ENCODE measurements around the gene CFAP100.

The CFAP100 gene

DNA sequence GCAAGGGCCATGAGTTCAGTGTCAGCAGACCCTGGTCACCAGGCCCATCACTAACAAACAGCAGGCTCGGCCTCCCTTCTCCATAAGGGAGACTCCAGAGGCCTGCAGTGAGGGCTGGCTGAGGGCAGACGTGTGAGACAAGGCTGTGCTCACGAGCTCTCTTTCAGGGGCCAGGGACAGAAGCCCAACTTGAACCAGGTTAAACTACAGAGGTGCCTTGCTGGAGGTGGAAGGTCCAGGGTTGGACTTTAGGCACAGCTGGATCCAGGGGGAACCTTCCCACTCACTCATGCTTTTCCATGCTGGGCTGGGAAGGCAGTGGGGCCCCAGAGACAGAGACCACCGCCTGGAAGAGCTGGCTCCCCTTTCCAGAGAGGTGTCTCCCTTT is 19.0 kb downstream of the CFAP100 start:
- CTCF ChIA-PET, result interaction anchor here (1.8 kb wide), 1 partner anchor 20 kb away, joined by 5 read pairs; no protein-coding TSS in a partner anchor
- 100% methylated on average over 3 of the region's 4 CpGs for WGBS (ENCODE audit: insufficient coverage)

DNA sequence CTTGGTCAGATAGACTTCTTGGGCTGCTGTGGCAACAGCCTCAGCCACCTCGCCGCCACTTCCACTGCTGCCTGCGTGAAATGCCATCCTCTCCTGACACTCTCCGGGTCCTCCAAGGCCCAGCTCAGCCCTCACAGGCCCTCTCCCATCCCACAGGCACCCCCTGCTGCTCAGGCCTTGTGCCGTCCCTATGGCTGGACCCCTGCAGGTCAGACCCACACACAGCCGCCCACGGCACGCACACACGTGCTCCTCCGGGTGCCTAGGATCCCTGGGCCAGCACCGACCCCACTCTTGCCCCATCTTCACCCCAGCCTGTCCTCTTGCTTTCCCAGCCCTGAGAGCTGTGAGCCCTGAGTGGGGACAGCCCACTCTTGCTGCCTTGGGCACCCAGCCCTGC is 19.7 kb downstream of the CFAP100 start:
- POLR2A ChIA-PET, result no interaction called here
- Histone ChIP-seq H3K4me1 (ENCODE audit: control extremely low read depth in 1 of 4, control insufficient read depth in 4 of 4, insufficient read depth in 4 of 4, low read length in 3 of 4) (no peaks in the 10 kb centered on the region), H3K4me3 (ENCODE audit: control insufficient read depth in 1 of 7, extremely low read depth in 1 of 7, insufficient read depth in 4 of 7, low read depth in 2 of 7, low read length in 6 of 7) (no peak overlapping the region), H3K27ac (ENCODE audit: insufficient read depth in 1 of 2, low read depth in 1 of 2, low read length in 2 of 2, poor library complexity in 1 of 2, severe bottlenecking in 2 of 2) (no peak overlapping the region), H3K36me3 (ENCODE audit: control insufficient read depth in 4 of 4, insufficient read depth in 4 of 4, low read length in 3 of 4) (no peaks in the 10 kb centered on the region), H3K9me3 (ENCODE audit: control extremely low read depth in 1 of 5, control insufficient read depth in 4 of 5, insufficient read depth in 2 of 5, low read depth in 1 of 5, low read length in 4 of 5) (no peaks in the 10 kb centered on the region), H3K27me3 (replicated peaks in 2 of 5; ENCODE audit: control insufficient read depth in 4 of 5, insufficient read depth in 5 of 5, low read length in 4 of 5) (peaks cover 0 to 63% (median 16%) of the 10 kb centered on the region in 5 experiments)
- 92% methylated on average over 11 of the region's 11 CpGs for WGBS (ENCODE audit: insufficient coverage)
- CTCF ChIA-PET, result no interaction called here
- no peak for DNase-seq

More for the DNA sequence above, 19.0 kb downstream of the CFAP100 start:
- no peak overlapping the region for H3K4me3 ChIP-seq (ENCODE audit: control insufficient read depth in 1 of 7, extremely low read depth in 1 of 7, insufficient read depth in 4 of 7, low read depth in 2 of 7, low read length in 6 of 7)
- peaks cover 0 to 58% (median 18%) of the 10 kb centered on the region in 5 experiments for H3K27me3 ChIP-seq (replicated peaks in 2 of 5; ENCODE audit: control insufficient read depth in 4 of 5, insufficient read depth in 5 of 5, low read length in 4 of 5)
- DNase-seq, result no peak
- H3K36me3 ChIP-seq (ENCODE audit: control insufficient read depth in 4 of 4, insufficient read depth in 4 of 4, low read length in 3 of 4), result no peaks in the 10 kb centered on the region
- no peaks in the 10 kb centered on the region for H3K4me1 ChIP-seq (ENCODE audit: control extremely low read depth in 1 of 4, control insufficient read depth in 4 of 4, insufficient read depth in 4 of 4, low read length in 3 of 4)
- no peaks in the 10 kb centered on the region for H3K9me3 ChIP-seq (ENCODE audit: control extremely low read depth in 1 of 5, control insufficient read depth in 4 of 5, insufficient read depth in 2 of 5, low read depth in 1 of 5, low read length in 4 of 5)
- POLR2A ChIA-PET, result no interaction called here
- H3K27ac ChIP-seq (ENCODE audit: insufficient read depth in 1 of 2, low read depth in 1 of 2, low read length in 2 of 2, poor library complexity in 1 of 2, severe bottlenecking in 2 of 2), result no peak overlapping the region

DNA sequence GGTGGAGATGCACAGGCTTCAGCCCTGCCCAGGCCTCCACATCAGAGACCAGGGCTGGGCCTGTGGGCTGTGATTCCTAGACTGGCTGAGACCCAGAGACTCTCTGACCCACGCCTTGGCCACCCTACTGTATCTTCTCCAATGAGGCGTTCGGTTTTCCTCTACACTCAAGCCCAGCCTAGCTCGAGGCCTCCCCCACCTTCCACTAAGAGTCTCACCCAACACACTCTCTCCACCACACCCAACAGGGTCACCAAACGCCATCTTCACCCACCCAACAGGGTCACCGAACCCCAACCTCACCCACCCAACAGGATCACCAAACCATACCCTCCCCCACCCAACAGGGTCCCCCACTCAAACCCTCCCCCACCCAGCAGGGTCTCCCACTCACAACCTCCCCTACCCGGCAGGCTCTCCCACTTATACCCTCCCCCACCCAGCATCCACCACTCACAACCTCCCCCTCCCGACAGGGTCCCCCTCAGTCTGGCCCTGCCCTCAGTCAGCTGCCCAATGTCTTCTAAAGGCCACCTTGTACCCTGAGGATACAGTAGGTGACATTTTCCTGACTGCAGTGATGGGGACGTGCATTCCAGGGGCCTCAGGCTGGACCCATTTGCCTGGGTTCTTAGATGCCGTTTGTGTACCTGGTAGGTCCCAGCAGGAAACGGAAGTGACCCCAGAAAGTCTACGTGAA is 20.4 kb downstream of the CFAP100 start:
- ChIA-PET CTCF (no interaction called here), POLR2A (no interaction called here)
- DNase-seq, result no peak
- no peaks in the 10 kb centered on the region for H3K4me1 ChIP-seq (ENCODE audit: control extremely low read depth in 1 of 4, control insufficient read depth in 4 of 4, insufficient read depth in 4 of 4, low read length in 3 of 4)
- H3K4me3 ChIP-seq (ENCODE audit: control insufficient read depth in 1 of 7, extremely low read depth in 1 of 7, insufficient read depth in 4 of 7, low read depth in 2 of 7, low read length in 6 of 7), result no peak overlapping the region
- H3K27me3 ChIP-seq (replicated peaks in 2 of 5; ENCODE audit: control insufficient read depth in 4 of 5, insufficient read depth in 5 of 5, low read length in 4 of 5), result peaks cover 0 to 64% (median 16%) of the 10 kb centered on the region in 5 experiments
- H3K36me3 ChIP-seq (ENCODE audit: control insufficient read depth in 4 of 4, insufficient read depth in 4 of 4, low read length in 3 of 4), result no peaks in the 10 kb centered on the region
- H3K9me3 ChIP-seq (ENCODE audit: control extremely low read depth in 1 of 5, control insufficient read depth in 4 of 5, insufficient read depth in 2 of 5, low read depth in 1 of 5, low read length in 4 of 5), result no peaks in the 10 kb centered on the region
- WGBS (ENCODE audit: insufficient coverage), result 84% methylated on average over 8 of the region's 12 CpGs
- no peak overlapping the region for H3K27ac ChIP-seq (ENCODE audit: insufficient read depth in 1 of 2, low read depth in 1 of 2, low read length in 2 of 2, poor library complexity in 1 of 2, severe bottlenecking in 2 of 2)

DNA sequence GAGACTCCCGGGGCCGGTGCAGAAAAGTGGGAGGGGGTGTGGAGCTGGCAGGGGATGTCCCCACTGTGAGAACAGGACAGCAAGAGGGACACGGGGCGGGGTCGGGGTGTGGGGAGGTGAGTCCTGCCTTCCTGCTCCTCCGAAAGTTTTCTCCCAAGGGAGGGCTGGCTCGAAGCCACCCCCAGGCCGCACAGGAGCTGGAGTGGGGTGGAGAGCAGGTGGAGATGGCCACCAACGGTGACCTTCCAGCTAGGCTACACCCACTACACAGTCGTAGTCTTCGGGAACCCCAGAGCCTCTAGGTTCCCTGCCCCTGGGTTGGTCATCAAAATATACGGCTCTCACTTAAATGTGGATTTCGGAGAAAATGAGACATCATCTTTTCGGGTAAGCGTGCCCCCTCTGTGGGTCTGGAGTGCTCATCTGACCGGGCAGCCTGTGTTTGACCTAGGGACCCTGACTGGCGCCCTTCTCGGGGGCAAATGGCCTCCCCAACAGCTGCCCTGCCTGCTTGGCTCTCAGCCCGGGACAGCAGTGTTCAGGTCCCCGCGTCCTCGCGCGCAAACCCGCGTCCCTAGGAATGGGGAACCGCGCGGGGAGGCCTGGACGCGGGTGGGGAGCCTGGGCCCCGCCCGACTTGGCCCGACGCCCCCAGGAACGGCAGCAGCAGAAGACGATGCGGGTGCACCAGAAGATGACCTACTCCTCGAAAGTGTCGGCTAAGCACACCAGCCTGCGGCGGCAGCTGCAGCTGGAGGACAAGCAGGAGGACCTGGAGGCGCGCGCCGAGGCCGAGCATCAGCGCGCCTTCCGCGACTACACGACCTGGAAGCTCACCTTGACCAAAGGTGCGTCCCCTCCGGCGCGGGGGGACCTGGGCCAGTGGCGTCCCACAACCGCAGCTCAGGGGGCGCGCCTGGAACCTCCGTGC is 21.2 kb downstream of the CFAP100 start:
- CTCF ChIA-PET, result interaction anchor here (1.0 kb wide), 1 partner anchor 27 kb away, joined by 3 read pairs; no protein-coding TSS in a partner anchor
- Histone ChIP-seq H3K4me1 (ENCODE audit: control extremely low read depth in 1 of 4, control insufficient read depth in 4 of 4, insufficient read depth in 4 of 4, low read length in 3 of 4) (no peaks in the 10 kb centered on the region), H3K27me3 (replicated peaks in 2 of 5; ENCODE audit: control insufficient read depth in 4 of 5, insufficient read depth in 5 of 5, low read length in 4 of 5) (peaks cover 0 to 59% (median 16%) of the 10 kb centered on the region in 5 experiments), H3K9me3 (ENCODE audit: control extremely low read depth in 1 of 5, control insufficient read depth in 4 of 5, insufficient read depth in 2 of 5, low read depth in 1 of 5, low read length in 4 of 5) (no peaks in the 10 kb centered on the region), H3K4me3 (ENCODE audit: control insufficient read depth in 1 of 7, extremely low read depth in 1 of 7, insufficient read depth in 4 of 7, low read depth in 2 of 7, low read length in 6 of 7) (no peak overlapping the region), H3K27ac (ENCODE audit: insufficient read depth in 1 of 2, low read depth in 1 of 2, low read length in 2 of 2, poor library complexity in 1 of 2, severe bottlenecking in 2 of 2) (no peak overlapping the region), H3K36me3 (ENCODE audit: control insufficient read depth in 4 of 4, insufficient read depth in 4 of 4, low read length in 3 of 4) (no peaks in the 10 kb centered on the region)
- no peak for DNase-seq
- POLR2A ChIA-PET, result no interaction called here
- 46% methylated on average over 59 of the region's 61 CpGs for WGBS (ENCODE audit: insufficient coverage)

DNA sequence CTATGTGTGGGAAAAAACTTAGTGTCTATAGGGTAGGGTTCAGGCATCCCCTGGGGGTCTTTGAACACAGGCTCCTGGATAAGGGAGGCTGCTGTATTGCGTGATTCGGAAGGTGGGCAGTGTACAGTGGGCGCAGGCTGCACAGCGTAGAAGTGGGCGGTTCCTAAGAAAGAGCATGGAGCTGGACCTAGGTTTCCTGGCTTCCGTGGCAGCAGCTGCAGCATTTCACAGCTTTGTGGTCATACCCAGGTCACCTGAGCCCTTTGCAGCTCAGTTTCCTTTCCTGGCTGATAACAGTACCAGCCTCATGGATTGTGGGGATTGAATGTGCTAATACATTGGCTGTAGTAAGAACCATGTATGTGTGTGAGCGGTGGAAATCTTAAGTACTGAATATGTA is 22.2 kb downstream of the CFAP100 start:
- 83% methylated on average over 6 of the region's 7 CpGs for WGBS (ENCODE audit: insufficient coverage)
- CTCF ChIA-PET, result interaction anchor here (1.0 kb wide), 1 partner anchor 28 kb away, joined by 3 read pairs; no protein-coding TSS in a partner anchor
- POLR2A ChIA-PET, result no interaction called here
- H3K9me3 ChIP-seq (ENCODE audit: control extremely low read depth in 1 of 5, control insufficient read depth in 4 of 5, insufficient read depth in 2 of 5, low read depth in 1 of 5, low read length in 4 of 5), result no peaks in the 10 kb centered on the region
- H3K27me3 ChIP-seq (replicated peaks in 2 of 5; ENCODE audit: control insufficient read depth in 4 of 5, insufficient read depth in 5 of 5, low read length in 4 of 5), result peaks cover 0 to 56% (median 16%) of the 10 kb centered on the region in 5 experiments
- no peak overlapping the region for H3K27ac ChIP-seq (ENCODE audit: insufficient read depth in 1 of 2, low read depth in 1 of 2, low read length in 2 of 2, poor library complexity in 1 of 2, severe bottlenecking in 2 of 2)
- H3K4me3 ChIP-seq (ENCODE audit: control insufficient read depth in 1 of 7, extremely low read depth in 1 of 7, insufficient read depth in 4 of 7, low read depth in 2 of 7, low read length in 6 of 7), result no peak overlapping the region
- DNase-seq, result no peak
- H3K4me1 ChIP-seq (ENCODE audit: control extremely low read depth in 1 of 4, control insufficient read depth in 4 of 4, insufficient read depth in 4 of 4, low read length in 3 of 4), result no peaks in the 10 kb centered on the region
- no peaks in the 10 kb centered on the region for H3K36me3 ChIP-seq (ENCODE audit: control insufficient read depth in 4 of 4, insufficient read depth in 4 of 4, low read length in 3 of 4)

DNA sequence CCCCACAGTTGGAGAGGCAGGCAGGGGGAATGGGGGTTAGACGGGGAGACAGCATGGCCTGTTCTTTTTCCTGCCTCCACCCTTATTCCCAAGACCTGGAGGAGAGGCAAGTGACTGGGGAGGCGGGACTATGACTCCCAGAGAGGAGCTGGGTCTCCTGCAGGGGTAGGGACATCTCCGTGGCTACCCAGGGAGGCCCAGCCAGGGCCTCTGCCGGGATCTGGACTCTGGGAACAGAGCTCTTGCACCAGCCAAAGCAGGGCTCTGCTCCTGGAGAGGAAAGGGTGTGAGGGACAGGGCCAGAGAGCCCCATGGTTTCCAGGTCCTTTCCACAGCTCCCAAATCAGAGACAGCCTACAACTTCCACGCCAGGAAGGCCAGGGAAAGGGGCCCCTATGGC is 22.8 kb downstream of the CFAP100 start:
- POLR2A ChIA-PET, result no interaction called here
- WGBS (ENCODE audit: insufficient coverage), result 92% methylated on average over 4 of the region's 5 CpGs

More for the DNA sequence above, 22.8 kb downstream of the CFAP100 start:
- Histone ChIP-seq H3K27ac (ENCODE audit: insufficient read depth in 1 of 2, low read depth in 1 of 2, low read length in 2 of 2, poor library complexity in 1 of 2, severe bottlenecking in 2 of 2) (no peak overlapping the region), H3K4me3 (ENCODE audit: control insufficient read depth in 1 of 7, extremely low read depth in 1 of 7, insufficient read depth in 4 of 7, low read depth in 2 of 7, low read length in 6 of 7) (no peak overlapping the region), H3K36me3 (ENCODE audit: control insufficient read depth in 4 of 4, insufficient read depth in 4 of 4, low read length in 3 of 4) (no peaks in the 10 kb centered on the region), H3K9me3 (ENCODE audit: control extremely low read depth in 1 of 5, control insufficient read depth in 4 of 5, insufficient read depth in 2 of 5, low read depth in 1 of 5, low read length in 4 of 5) (no peaks in the 10 kb centered on the region), H3K27me3 (replicated peaks in 2 of 5; ENCODE audit: control insufficient read depth in 4 of 5, insufficient read depth in 5 of 5, low read length in 4 of 5) (peaks cover 0 to 51% (median 15%) of the 10 kb centered on the region in 5 experiments), H3K4me1 (ENCODE audit: control extremely low read depth in 1 of 4, control insufficient read depth in 4 of 4, insufficient read depth in 4 of 4, low read length in 3 of 4) (no peaks in the 10 kb centered on the region)
- DNase-seq, result no peak
- CTCF ChIA-PET, result no interaction called here

Measured in common myeloid progenitor, CD34-positive (primary cell).